ENCODE results near the gene GIGYF2. TPM values are rescaled to one million over a fixed set of nuclear protein-coding genes. Genes with fewer than 3 reads are reported as not detected.

GIGYF2 gene
- total and polyA plus RNA-seq, 2 of the 13 experiments (the other 11 are each of a cell fraction or from before 2014, with no cell fraction given) = 44.9 to 73.5 TPM

DNA sequence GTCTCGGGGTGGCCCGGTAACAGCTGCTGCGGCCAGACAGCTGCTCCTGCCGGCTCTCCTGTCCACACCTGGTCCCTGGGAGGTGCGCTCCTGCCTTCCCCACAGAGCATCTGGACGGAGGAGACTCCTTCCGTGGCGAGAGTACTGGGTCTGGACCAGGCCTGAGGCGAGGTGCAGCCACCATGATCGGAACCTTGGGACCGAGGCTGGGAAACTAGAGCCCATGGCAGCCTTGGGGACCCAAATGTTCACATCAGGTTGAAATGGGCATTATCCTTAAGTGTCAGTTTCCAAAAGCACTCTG is 628 bp downstream of the GIGYF2 start:
- in situ Hi-C loops (cut with HindIII; ENCODE audit: extremely low pct_ligation_motif_present, low pct_unique_long_range_greater_than_20kb) = no loop called here
- H3K27ac ChIP-seq (ENCODE audit: extremely low read length, insufficient read depth, low read length) = peak overlapping the region; percentile 87
- ChIA-PET POLR2A (interaction anchor here (1.0 to 1.3 kb wide), 2 partner anchors 11 to 147 kb away, joined by 3 to 4 read pairs; partner anchors contain the start of genes EIF4E2 and TIGD1), CTCF (ENCODE audit: low intra/inter-chr PET ratio, low total read pairs) (no interaction called here)
- H3K4me1 ChIP-seq (ENCODE audit: insufficient read depth, low read length) = peaks cover 52% of the 10 kb centered on the region
- no peaks in the 10 kb centered on the region; a peak in 1 of 5 replicates for H3K27me3 ChIP-seq (ENCODE audit: control insufficient read depth in 1 of 2, insufficient read depth in 2 of 2, low read length in 2 of 2)
- H2AFZ ChIP-seq (ENCODE audit: low read length) = no peak overlapping the region
- intact Hi-C loops (cut with micrococcal nuclease; ENCODE audit: unreplicated experiment) = loop anchor here (1.0 kb wide), 1 partner anchor 91 kb away; no protein-coding TSS in a partner anchor
- peak overlapping the region; percentile 91 for H3K4me2 ChIP-seq (ENCODE audit: low read depth, low read length)
- H3K9me3 ChIP-seq (ENCODE audit: low read length) = no peaks in the 10 kb centered on the region
- H3K36me3 ChIP-seq (replicated peaks in 1 of 2; ENCODE audit: control insufficient read depth in 1 of 2, insufficient read depth in 2 of 2, low read length in 2 of 2) = 0 out of 5 replicates have a peak, but pooled peaks cover under 1 to 4% of the 10 kb centered on the region in 2 experiments
- peaks cover 19% of the 10 kb centered on the region for H4K20me1 ChIP-seq (ENCODE audit: insufficient read depth, low read length)
- DNase-seq (ENCODE audit: low spot score) = no peak
- H3K79me2 ChIP-seq (ENCODE audit: insufficient read depth, low read length) = peaks cover 54% of the 10 kb centered on the region
- no TSS peak for BruUV-seq (replicated peaks)
- peak overlapping the region; percentile 98 for H3K9ac ChIP-seq (ENCODE audit: insufficient read depth, low read depth, low read length)
- 0% methylated on average over 11 of the region's 11 CpGs for WGBS (ENCODE audit: low lambda C conversion rate)
- peak; percentile 49; the same call in 1 of the 3 replicates for ATAC-seq
- H3K4me3 ChIP-seq (replicated peaks in 1 of 3; ENCODE audit: insufficient read depth in 1 of 3, low read depth in 2 of 3, low read length in 3 of 3) = peak overlapping the region; percentile 92 to 97 (median 97)
- FAIRE-seq = no peak
- TF ChIP-seq ZNF33B (CRISPR knock-in tag; IDR thresholded peaks at IDR 0.05) (peak; percentile 96), SP5 (CRISPR knock-in tag; IDR thresholded peaks at IDR 0.05; ENCODE audit: borderline replicate concordance, low read depth) (no peak), MEIS1 (CRISPR knock-in tag; IDR thresholded peaks at IDR 0.05; ENCODE audit: borderline replicate concordance) (0 out of 2 replicates have a peak, but pooled peaks have one; percentile 1), ZNF326 (CRISPR knock-in tag; IDR thresholded peaks at IDR 0.05; ENCODE audit: borderline replicate concordance) (no peak), NR2F2 (IDR thresholded peaks at IDR 0.05; ENCODE audit: borderline replicate concordance, low read depth) (no peak; the same call in 1 of the 2 replicates), MEF2D (CRISPR knock-in tag; IDR thresholded peaks at IDR 0.05) (0 out of 2 replicates have a peak, but pooled peaks have one; percentile 18), SIX4 (CRISPR knock-in tag; IDR thresholded peaks at IDR 0.05) (no peak), TCF12 (IDR thresholded peaks at IDR 0.05) (no peak), TCF12 (CRISPR knock-in tag; IDR thresholded peaks at IDR 0.05) (0 out of 2 replicates have a peak, but pooled peaks have one; percentile 4), SMAD3 (CRISPR knock-in tag; IDR thresholded peaks at IDR 0.05) (0 out of 2 replicates have a peak, but pooled peaks have one; percentile 16), KMT2A (CRISPR knock-in tag; IDR thresholded peaks at IDR 0.05) (no peak; the same call in 1 of the 2 replicates), ZNF17 (CRISPR knock-in tag; IDR thresholded peaks at IDR 0.05) (no peak), NFKBIZ (CRISPR knock-in tag; IDR thresholded peaks at IDR 0.05) (0 out of 2 replicates have a peak, but pooled peaks have one; percentile 9), CAMTA2 (CRISPR knock-in tag; IDR thresholded peaks at IDR 0.05; ENCODE audit: borderline replicate concordance) (no peak), DMAP1 (CRISPR knock-in tag; IDR thresholded peaks at IDR 0.05) (peak; percentile 16; the same call in 1 of the 2 replicates), ZNF225 (CRISPR knock-in tag; IDR thresholded peaks at IDR 0.05) (no peak), ARID2 (CRISPR knock-in tag; IDR thresholded peaks at IDR 0.05; ENCODE audit: borderline replicate concordance) (0 out of 2 replicates have a peak, but pooled peaks have one; percentile 33), ASH2L (IDR thresholded peaks at IDR 0.05; ENCODE audit: insufficient read length, low read depth, low read length) (peak; percentile 13), NCOR1 (IDR thresholded peaks at IDR 0.05; ENCODE audit: borderline replicate concordance, low read length) (no peak), ZNF260 (CRISPR knock-in tag; IDR thresholded peaks at IDR 0.05; ENCODE audit: borderline replicate concordance, low read depth) (no peak)
- TF ChIP-seq, protein P1, sequence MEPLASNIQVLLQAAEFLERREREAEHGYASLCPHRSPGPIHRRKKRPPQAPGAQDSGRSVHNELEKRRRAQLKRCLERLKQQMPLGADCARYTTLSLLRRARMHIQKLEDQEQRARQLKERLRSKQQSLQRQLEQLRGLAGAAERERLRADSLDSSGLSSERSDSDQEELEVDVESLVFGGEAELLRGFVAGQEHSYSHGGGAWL (CRISPR knock-in tag; IDR thresholded peaks at IDR 0.05) = no peak
- TF ChIP-seq, protein P2, sequence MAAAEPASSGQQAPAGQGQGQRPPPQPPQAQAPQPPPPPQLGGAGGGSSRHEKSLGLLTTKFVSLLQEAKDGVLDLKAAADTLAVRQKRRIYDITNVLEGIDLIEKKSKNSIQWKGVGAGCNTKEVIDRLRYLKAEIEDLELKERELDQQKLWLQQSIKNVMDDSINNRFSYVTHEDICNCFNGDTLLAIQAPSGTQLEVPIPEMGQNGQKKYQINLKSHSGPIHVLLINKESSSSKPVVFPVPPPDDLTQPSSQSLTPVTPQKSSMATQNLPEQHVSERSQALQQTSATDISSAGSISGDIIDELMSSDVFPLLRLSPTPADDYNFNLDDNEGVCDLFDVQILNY (CRISPR knock-in tag; conservative IDR thresholded peaks at IDR 0.05) = no peak
- TF ChIP-seq, protein P3, sequence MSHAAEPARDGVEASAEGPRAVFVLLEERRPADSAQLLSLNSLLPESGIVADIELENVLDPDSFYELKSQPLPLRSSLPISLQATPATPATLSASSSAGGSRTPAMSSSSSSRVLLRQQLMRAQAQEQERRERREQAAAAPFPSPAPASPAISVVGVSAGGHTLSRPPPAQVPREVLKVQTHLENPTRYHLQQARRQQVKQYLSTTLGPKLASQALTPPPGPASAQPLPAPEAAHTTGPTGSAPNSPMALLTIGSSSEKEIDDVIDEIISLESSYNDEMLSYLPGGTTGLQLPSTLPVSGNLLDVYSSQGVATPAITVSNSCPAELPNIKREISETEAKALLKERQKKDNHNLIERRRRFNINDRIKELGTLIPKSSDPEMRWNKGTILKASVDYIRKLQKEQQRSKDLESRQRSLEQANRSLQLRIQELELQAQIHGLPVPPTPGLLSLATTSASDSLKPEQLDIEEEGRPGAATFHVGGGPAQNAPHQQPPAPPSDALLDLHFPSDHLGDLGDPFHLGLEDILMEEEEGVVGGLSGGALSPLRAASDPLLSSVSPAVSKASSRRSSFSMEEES (CRISPR knock-in tag; IDR thresholded peaks at IDR 0.05) = 0 out of 2 replicates have a peak, but pooled peaks have one; percentile 36
